NT2/D1 (cell line): ENCODE data around the gene EIF4G3.

Experiments used
- YY1 ChIP-seq: IDR thresholded peaks from 2 replicates; pipeline ENCODE4 v1.6.1; 2011; ENCODE audit not compliant: insufficient read length, insufficient read depth
- ZNF274 ChIP-seq: IDR thresholded peaks from 2 replicates; pipeline ENCODE4 v1.6.1; 2011; ENCODE audit warnings: mild to moderate bottlenecking, low read depth, low read length

DNA sequence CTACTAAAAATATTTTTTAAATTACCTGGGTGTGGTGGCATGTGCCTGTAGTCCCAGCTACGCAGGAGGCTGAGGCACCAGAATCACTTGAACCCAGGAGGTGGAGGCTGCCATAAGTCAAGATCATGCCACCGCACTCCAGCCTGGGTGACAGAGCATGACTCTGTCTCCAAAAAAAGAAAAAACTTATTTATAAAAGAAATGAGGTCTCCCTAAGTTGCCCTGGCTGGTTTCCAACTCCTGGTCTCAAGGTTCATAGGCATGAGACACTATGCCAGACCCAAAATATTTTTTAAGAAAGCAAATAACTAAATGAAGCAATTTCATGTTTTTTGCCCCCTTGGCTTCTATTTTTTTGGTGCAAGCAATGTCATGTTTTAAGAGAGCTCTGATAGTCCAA is 32.9 kb downstream of the EIF4G3 start:
- TF ChIP-seq YY1 (no peak), ZNF274 (no peak)
